CMK (cell line): ENCODE measurements around the gene MARCHF2.
"Not testable (repeated sequence)": the region's sequence is repeated elsewhere in the genome, so short reads cannot be mapped to it uniquely, and the experiment has no call there.

ENCODE experiments used
- DNase-seq: peaks from one replicate; pipeline ENCODE4 v3.0.0-alpha.2; 2010; ENCODE audit warnings: low read depth

The MARCHF2 gene

DNA sequence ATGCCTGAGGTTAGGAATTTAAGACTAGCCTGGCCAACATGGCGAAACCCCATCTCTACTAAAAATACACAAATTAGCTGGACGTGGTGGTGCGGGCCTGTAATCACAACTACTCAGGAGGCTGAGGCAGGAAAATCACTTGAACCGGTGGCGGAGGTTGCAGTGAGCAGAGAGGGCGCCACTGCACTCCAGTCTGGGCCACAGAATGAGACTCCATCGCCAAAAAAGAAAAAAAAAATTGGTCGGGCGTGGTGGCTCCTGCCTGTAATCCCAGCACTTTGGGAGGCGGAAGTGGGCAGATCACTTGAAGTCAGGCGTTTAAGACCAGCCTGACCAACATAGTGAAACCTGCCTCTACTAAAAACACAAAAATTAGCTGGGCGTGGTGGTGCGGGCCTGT lies 2.4 kb upstream of the MARCHF2 start:
- DNase-seq, result not testable (repeated sequence)

DNA sequence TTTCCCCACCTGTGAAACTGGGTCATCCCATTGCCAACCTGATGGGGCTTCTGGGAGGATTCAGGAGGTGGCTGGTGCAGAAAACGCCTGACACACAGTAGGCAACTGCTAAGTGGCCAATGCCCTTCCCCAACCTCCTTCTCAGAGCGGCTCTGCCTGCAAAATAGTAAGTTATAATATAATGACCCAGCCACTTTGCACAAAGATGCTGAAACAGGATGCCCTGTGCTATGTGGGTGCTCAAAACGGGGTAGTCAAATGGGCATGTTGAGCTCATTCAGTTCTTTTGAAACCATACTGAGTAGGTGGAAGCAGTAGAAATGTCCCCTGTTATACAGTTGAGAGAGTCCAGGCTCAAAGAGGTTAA lies 507 bp downstream of the MARCHF2 start:
- no peak for DNase-seq

DNA sequence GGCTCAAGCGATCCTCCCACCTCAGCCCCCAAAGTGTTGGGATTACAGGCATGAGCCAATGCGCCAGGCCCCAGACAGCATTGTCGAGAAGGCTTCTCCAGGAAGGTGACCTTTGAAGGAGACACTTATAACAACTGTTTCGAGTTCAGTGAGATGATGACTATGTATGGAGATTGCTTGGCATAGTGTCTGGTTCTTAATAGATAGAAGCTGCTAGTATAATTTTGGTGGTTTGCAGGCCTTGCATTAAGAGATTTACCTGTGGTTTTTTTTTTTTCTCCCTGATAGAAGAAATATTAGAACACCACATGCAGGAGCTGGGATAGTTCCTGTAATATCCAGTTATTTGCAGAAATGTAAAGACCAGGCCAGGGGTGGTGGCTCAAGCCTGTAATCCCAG lies 3.7 kb downstream of the MARCHF2 start:
- no peak for DNase-seq

DNA sequence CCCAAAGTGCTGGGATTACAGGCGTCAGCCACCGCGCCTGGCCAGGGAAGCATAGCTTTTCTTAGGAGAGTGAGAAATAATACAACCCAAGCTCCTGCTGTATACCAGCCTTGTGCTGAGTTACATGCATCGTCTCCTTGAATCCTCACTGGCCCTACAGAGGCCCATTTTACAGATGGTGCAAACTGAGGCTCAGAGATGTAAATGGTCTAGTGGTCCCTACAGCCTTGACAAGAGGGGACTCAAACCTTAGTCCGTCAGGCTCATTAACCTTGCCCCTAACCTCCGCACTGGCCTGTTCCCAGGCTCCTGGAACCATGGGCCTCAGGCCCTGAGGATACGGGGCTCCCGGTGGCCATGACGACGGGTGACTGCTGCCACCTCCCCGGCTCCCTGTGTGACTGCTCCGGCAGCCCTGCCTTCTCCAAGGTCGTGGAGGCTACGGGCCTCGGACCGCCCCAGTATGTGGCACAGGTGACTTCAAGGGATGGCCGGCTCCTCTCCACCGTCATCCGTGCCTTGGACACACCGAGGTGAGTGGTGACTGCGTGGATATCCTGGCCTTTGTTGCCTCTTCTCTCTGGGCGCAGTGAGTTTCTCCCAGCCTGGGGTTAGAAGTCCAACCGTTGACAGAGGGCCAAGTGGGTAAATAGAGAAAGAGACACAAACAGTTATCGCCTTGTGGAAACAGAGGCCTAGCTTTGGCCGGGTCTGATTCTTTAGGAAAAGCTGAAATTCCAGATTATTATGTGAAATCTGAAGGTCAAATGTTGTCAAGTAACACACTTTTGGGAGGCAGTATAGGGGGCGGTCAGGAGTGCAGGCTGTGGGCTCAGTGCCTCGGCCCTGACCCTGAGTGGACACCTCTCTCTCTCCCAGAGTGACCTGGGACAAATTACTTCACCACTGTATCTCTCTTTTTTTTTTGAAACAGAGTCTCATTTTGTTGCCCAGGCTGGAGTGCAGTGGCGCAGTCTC lies 8.7 kb downstream of the MARCHF2 start:
- no peak for DNase-seq

GRCh38 chr19:8423817-8424223 lies 10.7 kb downstream of the MARCHF2 start:
- DNase-seq, result no peak

GRCh38 chr19:8425331-8425730 lies 12.2 kb downstream of the MARCHF2 start:
- not testable (repeated sequence) for DNase-seq

DNA sequence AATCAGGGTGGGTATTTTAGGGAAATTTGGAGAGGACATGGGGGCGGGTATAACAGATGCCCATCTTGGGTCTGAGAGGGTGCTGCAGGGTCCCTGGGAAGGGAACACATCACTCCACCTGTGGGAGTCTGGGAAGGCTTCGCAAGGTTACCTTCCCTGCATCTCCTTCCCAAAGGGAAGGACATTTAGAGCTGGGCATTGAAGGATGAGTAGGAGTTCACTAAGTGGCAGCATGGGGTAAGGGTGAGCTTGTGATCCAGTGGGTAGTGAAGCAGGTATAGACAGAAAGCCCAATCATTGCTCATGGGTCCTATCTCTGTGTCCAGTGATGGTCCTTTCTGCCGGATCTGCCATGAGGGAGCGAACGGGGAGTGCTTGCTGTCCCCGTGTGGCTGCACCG lies 13.2 kb downstream of the MARCHF2 start:
- DNase-seq, result no peak

DNA sequence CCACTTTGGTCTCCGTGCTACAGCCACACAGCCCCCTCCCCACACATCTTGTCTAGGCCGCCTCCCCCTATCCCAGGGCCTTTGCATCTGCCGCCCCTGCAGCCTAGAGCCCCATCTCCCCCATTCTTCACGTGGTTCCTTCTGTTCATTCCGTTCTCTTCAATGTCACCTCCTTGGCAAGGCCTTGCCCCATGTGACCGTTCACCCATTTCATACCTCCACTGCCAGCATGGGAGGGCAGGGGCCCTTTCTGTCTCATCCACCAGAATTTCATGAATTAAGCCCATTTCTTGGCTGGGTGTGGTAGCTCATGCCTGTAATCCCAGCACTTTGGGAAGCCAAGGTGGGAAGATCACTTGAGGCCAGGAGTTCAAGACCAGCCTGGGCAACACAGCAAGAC lies 15.9 kb downstream of the MARCHF2 start:
- DNase-seq, result no peak

- no peak for DNase-seq
Measured at GRCh38 chr19:8429826-8430225, 16.7 kb downstream of the MARCHF2 start.

DNA sequence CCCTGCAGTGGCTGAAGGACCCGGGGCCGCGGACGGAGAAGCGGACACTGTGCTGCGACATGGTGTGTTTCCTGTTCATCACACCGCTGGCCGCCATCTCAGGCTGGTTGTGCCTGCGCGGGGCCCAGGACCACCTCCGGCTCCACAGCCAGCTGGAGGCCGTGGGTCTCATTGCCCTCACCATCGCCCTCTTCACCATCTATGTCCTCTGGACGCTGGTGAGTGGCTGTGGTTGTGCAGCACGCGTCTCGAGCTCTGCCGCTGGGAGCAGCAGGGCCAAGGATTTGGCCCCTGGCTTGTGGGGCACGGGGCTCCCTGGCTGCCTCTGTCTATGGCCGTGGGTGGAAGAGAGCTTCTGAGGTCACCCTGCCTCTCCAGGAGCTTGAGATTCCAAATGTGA lies 17.5 kb downstream of the MARCHF2 start:
- DNase-seq, result no peak

DNA sequence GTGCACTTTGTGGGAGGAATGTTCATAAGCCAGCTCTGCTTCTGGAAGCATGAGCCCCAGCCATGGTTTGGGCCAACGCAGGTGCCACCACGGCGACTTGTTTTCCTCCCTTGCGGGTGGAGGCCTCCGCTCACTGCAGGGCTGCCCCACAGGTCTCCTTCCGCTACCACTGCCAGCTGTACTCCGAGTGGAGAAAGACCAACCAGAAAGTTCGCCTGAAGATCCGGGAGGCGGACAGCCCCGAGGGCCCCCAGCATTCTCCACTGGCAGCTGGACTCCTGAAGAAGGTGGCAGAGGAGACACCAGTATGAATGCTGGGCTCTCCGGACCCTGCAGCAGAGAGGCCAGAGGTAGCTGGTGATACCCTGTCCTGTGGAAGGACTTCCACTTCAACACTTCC lies 25.1 kb downstream of the MARCHF2 start:
- DNase-seq, result no peak

DNA sequence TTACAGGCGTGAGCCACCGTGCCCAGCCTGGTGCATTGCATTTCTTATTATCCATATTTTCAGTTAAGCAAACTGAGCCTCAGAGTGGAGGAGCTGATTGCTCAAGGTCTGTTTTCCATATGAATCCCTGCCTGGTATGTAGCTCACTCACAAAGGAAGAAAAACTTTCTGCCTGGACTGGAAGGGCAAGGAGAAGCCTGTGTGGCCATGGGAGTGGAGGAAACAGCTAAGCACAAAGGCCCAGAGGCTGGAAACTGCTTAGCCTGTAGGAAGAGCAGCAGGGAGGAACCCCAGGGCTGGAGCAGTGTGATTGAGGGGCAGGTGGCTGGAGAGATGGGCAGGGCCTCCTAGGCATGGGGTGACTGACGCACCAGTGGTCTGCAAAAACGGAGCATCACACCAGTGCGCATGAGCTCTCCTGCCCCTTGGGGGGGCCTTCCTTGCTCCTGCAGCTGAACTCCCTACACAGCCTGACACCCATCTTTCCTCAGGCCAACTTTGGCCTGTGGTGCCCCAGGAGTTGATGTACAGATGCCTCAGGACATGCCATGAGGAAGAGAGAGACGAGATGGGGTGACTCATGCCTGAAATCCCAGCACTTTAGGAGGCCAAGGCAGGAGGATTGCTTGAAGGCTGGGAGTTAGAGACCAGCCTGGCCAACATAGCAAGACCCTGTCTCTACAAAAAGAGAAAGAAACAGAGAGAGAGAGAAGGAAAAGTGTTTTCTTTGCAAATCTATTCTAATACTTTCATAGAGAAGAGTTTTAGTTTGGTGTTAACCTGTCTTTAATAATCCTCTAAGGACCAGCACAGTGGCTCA lies 28.8 kb downstream of the MARCHF2 start:
- no peak for DNase-seq

DNA sequence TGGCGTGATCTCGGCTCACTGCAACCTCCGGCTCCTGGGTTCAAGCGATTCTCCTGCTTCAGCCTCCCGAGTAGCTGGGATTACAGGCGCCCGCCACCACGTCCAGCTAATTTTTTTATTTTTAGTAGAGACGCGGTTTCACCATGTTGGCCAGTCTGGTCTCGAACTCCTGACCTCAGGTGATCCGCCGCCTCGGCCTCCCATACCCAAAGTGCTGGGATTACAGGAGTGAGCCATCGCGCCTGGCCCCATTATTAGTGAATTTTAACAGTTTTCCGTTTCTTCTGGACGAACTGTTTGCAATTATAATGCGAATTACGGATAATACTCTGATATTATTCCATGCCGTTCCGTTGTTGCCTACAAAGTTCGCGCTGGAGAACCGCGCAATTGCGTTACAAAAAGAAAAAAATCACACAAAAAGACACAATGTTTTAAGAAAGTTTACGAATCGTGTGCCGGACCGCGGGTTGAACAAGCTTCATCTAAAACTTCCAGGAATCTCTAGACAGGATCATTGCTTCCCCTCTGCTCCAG lies 31.1 kb downstream of the MARCHF2 start:
- DNase-seq, result not testable (repeated sequence)

DNA sequence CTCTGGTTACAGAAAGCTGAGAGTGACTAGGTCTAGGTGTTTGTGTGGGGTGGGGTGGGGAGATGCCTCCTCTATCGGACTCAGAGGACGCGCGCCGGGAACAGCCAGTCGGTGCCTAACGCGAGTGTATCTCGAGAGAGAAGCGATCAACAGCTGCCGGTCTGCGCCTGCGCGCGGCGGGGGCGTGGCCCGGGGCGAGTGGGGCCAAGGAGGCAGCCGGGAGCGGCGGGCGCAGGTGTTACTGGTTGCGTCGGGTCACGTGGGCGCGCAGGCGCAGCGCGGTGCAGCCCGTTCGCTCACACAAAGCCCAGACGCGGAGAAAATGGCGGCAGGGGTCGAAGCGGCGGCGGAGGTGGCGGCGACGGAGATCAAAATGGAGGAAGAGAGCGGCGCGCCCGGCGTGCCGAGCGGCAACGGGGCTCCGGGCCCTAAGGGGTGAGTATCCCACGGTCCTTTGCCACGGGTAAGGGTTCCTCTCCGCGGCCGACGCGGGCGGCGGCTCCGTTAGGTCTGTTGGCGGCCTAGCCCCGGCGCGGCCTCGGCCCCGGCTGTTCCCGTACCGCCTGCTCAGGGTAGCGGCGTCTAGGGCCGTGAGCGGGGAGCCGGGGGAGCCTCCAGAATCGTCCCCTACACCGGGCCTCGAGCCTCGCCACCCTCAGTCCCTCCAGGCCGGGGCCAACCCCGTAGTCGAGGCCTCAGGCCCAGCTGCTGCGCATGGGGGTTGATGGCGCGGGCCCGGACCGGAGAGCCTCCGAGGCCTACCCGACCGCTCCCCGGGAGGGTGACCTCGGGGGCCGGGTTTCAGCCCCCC lies 31.8 kb downstream of the MARCHF2 start, which contains the start of gene HNRNPM:
Gene HNRNPM, plus strand, starts transcription at position 299 of the 811 bp plus-strand sequence. Its CDS starts 24 bp downstream, at position 323.
- DNase-seq, result peak; percentile 93

DNA sequence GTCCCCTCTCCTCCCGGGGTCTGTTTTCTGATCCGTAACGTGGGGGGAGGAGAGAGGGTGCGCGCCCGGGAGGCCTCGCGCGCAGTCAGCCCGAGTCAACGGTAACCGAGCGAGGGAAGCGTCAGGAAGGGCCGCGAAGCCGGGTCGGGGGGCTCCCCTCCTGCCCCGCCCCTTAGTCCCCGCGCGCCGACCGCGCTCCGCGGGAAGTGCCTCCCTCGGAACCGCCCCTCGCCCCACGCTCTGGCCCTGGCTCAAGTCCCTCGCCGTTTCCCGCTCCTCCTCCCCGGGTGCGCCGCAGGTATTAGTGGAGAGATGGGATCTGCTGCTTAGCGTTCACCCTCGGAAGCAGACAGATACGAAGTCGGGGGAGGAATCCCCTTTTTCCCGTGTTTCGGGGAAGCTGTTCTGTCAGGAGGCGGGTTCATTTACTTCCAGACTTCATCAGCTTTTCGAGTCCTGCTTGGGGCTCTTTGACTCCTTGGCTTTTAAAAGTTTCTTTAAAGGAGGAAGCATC lies 32.4 kb downstream of the MARCHF2 start:
- peak; percentile 26 for DNase-seq

GRCh38 chr19:8446061-8446709 lies 33.1 kb downstream of the MARCHF2 start:
- DNase-seq, result no peak

DNA sequence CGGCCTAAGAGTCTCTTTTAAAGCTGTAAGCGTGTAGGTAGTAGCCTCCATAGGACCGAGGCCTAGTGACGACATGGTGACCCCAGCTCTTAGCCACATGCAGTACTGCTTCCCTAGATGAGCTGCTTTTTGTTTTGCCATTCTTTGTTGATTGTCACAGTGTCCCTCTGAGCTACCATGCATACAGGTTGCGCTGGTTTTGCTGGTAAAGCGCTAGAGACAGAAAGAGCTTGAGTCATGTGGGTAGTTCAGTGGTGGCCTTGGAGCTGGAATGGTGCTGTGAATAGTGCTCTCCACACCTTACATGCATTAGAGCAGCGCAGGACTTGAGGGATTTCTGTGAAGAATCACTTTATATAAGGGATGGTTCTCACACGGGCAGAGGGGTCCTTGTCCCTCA lies 36.7 kb downstream of the MARCHF2 start:
- no peak for DNase-seq

GRCh38 chr19:8451377-8451776 lies 38.3 kb downstream of the MARCHF2 start:
- no peak for DNase-seq

DNA sequence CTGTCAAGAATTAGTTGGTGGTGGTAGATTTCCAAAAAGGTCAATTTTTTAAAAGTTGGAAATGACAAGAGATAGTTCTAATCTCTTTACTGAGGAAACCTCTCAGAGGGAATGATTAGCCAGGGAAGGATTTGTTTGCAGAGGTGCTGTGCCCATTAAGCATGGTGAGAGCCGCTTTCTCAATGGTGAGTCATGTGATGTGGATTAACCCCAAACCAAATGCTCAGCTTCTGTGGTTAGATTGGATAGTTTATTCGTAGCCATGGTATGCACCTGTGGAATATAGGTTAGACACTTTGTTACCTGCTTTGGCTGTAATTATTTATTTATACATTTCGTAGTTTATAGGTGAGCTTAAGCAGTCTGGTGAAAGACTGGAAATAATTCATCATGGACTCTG lies 38.8 kb downstream of the MARCHF2 start:
- no peak for DNase-seq

GRCh38 chr19:8452446-8453123 lies 39.5 kb downstream of the MARCHF2 start:
- DNase-seq, result no peak
